Neuron (in vitro differentiated cells): Measurements from ENCODE around the gene UST.

Experiments used
- H2AFZ ChIP-seq: one replicate; pipeline ENCODE4 v1.6.1; 2013; ENCODE audit warnings: low read depth, mild to moderate bottlenecking, inconsistent platforms, low read length, moderate library complexity
- H3K27me3 ChIP-seq: one replicate; pipeline ENCODE4 v1.6.1; 2013; ENCODE audit warnings: low read length; ENCODE audit not compliant: insufficient read depth
- H3K36me3 ChIP-seq: one replicate; pipeline ENCODE4 v1.6.1; 2013; ENCODE audit warnings: low read length; ENCODE audit not compliant: insufficient read depth
- H3K4me1 ChIP-seq: one replicate; pipeline ENCODE4 v1.6.1; 2013; ENCODE audit warnings: low read length; ENCODE audit not compliant: insufficient read depth
- H3K4me3 ChIP-seq: 2 replicates; pipeline ENCODE4 v1.5.1; 2013; ENCODE audit warnings: mild to moderate bottlenecking, low read length, moderate library complexity
- H3K9me3 ChIP-seq: one replicate; pipeline ENCODE4 v1.6.1; 2013; ENCODE audit warnings: low read length

UST gene

GRCh38 chr6:148713033-148713738 is 33.6 kb upstream of the UST start:
- Histone ChIP-seq H3K27me3 (peaks cover 2% of the 10 kb centered on the region), H3K4me3 (no peak overlapping the region), H3K9me3 (no peaks in the 10 kb centered on the region), H3K4me1 (peaks cover 2% of the 10 kb centered on the region), H3K36me3 (no peaks in the 10 kb centered on the region), H2AFZ (no peak overlapping the region)

- Histone ChIP-seq H2AFZ (no peak overlapping the region), H3K4me3 (no peak overlapping the region), H3K36me3 (no peaks in the 10 kb centered on the region), H3K9me3 (no peaks in the 10 kb centered on the region), H3K27me3 (peaks cover 2% of the 10 kb centered on the region), H3K4me1 (peaks cover 3% of the 10 kb centered on the region)
Measured at GRCh38 chr6:148713921-148714320, 32.9 kb upstream of the UST start.

- H3K9me3 ChIP-seq: no peaks in the 10 kb centered on the region
- peaks cover 4% of the 10 kb centered on the region for H3K4me1 ChIP-seq
- no peaks in the 10 kb centered on the region for H3K36me3 ChIP-seq
- H2AFZ ChIP-seq: no peak overlapping the region
- H3K27me3 ChIP-seq: peaks cover 2% of the 10 kb centered on the region
- no peak overlapping the region for H3K4me3 ChIP-seq
Measured at GRCh38 chr6:148716811-148717210, 30.0 kb upstream of the UST start.

- no peaks in the 10 kb centered on the region for H3K9me3 ChIP-seq
- no peak overlapping the region for H2AFZ ChIP-seq
- H3K4me1 ChIP-seq: peaks cover 4% of the 10 kb centered on the region
- peaks cover 2% of the 10 kb centered on the region for H3K27me3 ChIP-seq
- H3K4me3 ChIP-seq: no peak overlapping the region
- no peaks in the 10 kb centered on the region for H3K36me3 ChIP-seq
Measured at GRCh38 chr6:148720406-148720805, 26.4 kb upstream of the UST start.

- Histone ChIP-seq H3K36me3 (no peaks in the 10 kb centered on the region), H3K4me1 (peaks cover 4% of the 10 kb centered on the region), H3K4me3 (no peak overlapping the region), H3K27me3 (no peaks in the 10 kb centered on the region), H3K9me3 (no peaks in the 10 kb centered on the region), H2AFZ (no peak overlapping the region)
Measured at GRCh38 chr6:148720897-148721296, 25.9 kb upstream of the UST start.

- Histone ChIP-seq H3K27me3 (no peaks in the 10 kb centered on the region), H3K36me3 (no peaks in the 10 kb centered on the region), H3K9me3 (no peaks in the 10 kb centered on the region), H3K4me3 (no peak overlapping the region), H2AFZ (no peak overlapping the region), H3K4me1 (peaks cover 4% of the 10 kb centered on the region)
Measured at GRCh38 chr6:148723484-148723883, 23.3 kb upstream of the UST start.

GRCh38 chr6:148724428-148724827 is 22.4 kb upstream of the UST start:
- H2AFZ ChIP-seq: no peak overlapping the region

GRCh38 chr6:148727104-148727503 is 19.7 kb upstream of the UST start:
- no peaks in the 10 kb centered on the region for H3K4me1 ChIP-seq
- H3K36me3 ChIP-seq: no peaks in the 10 kb centered on the region
- no peak overlapping the region for H3K4me3 ChIP-seq
- no peaks in the 10 kb centered on the region for H3K27me3 ChIP-seq
- H3K9me3 ChIP-seq: no peaks in the 10 kb centered on the region
- no peak overlapping the region for H2AFZ ChIP-seq

More at GRCh38 chr6:148724428-148724827, 22.4 kb upstream of the UST start:
- Histone ChIP-seq H3K9me3 (no peaks in the 10 kb centered on the region), H3K27me3 (no peaks in the 10 kb centered on the region), H3K36me3 (no peaks in the 10 kb centered on the region), H3K4me3 (no peak overlapping the region), H3K4me1 (no peaks in the 10 kb centered on the region)

- H3K4me3 ChIP-seq: no peak overlapping the region
- no peak overlapping the region for H2AFZ ChIP-seq
- peaks cover 14% of the 10 kb centered on the region for H3K4me1 ChIP-seq
- H3K9me3 ChIP-seq: no peaks in the 10 kb centered on the region
- no peaks in the 10 kb centered on the region for H3K36me3 ChIP-seq
- peaks cover 2% of the 10 kb centered on the region for H3K27me3 ChIP-seq
Measured at GRCh38 chr6:148735989-148736388, 10.8 kb upstream of the UST start.

GRCh38 chr6:148736774-148737412 is 9.9 kb upstream of the UST start:
- no peaks in the 10 kb centered on the region for H3K9me3 ChIP-seq
- no peak overlapping the region for H3K4me3 ChIP-seq
- H3K36me3 ChIP-seq: no peaks in the 10 kb centered on the region
- H3K27me3 ChIP-seq: peaks cover 2% of the 10 kb centered on the region
- H3K4me1 ChIP-seq: peaks cover 23% of the 10 kb centered on the region
- H2AFZ ChIP-seq: no peak overlapping the region

GRCh38 chr6:148737806-148738205 is 9.0 kb upstream of the UST start:
- Histone ChIP-seq H3K9me3 (no peaks in the 10 kb centered on the region), H3K4me1 (peaks cover 23% of the 10 kb centered on the region), H3K4me3 (no peak overlapping the region), H2AFZ (no peak overlapping the region), H3K36me3 (no peaks in the 10 kb centered on the region), H3K27me3 (peaks cover 2% of the 10 kb centered on the region)

- no peak overlapping the region for H3K4me3 ChIP-seq
- H3K27me3 ChIP-seq: peaks cover 2% of the 10 kb centered on the region
- peaks cover 23% of the 10 kb centered on the region for H3K4me1 ChIP-seq
- H2AFZ ChIP-seq: no peak overlapping the region
- H3K9me3 ChIP-seq: no peaks in the 10 kb centered on the region
- H3K36me3 ChIP-seq: no peaks in the 10 kb centered on the region
Measured at GRCh38 chr6:148738946-148739821, 7.6 kb upstream of the UST start.

GRCh38 chr6:148739822-148740128 is 7.1 kb upstream of the UST start:
- no peak overlapping the region for H2AFZ ChIP-seq
- no peak overlapping the region for H3K4me3 ChIP-seq
- H3K36me3 ChIP-seq: no peaks in the 10 kb centered on the region
- H3K4me1 ChIP-seq: peaks cover 23% of the 10 kb centered on the region
- H3K9me3 ChIP-seq: no peaks in the 10 kb centered on the region
- H3K27me3 ChIP-seq: peaks cover 2% of the 10 kb centered on the region
